ENCODE data around the gene GRAPL.
"Not testable (repeated sequence)": the region's sequence is repeated elsewhere in the genome, so short reads cannot be mapped to it uniquely, and the experiment has no call there.

GRAPL gene

GRCh38 chr17:19136605-19137004, 9.2 kb downstream of the GRAPL start:
- DNase-seq (ENCODE audit: low read depth in 2 of 2): not testable (repeated sequence)

GRCh38 chr17:19137959-19138358, 10.6 kb downstream of the GRAPL start:
- DNase-seq (ENCODE audit: low read depth in 2 of 2): not testable (repeated sequence)

DNA sequence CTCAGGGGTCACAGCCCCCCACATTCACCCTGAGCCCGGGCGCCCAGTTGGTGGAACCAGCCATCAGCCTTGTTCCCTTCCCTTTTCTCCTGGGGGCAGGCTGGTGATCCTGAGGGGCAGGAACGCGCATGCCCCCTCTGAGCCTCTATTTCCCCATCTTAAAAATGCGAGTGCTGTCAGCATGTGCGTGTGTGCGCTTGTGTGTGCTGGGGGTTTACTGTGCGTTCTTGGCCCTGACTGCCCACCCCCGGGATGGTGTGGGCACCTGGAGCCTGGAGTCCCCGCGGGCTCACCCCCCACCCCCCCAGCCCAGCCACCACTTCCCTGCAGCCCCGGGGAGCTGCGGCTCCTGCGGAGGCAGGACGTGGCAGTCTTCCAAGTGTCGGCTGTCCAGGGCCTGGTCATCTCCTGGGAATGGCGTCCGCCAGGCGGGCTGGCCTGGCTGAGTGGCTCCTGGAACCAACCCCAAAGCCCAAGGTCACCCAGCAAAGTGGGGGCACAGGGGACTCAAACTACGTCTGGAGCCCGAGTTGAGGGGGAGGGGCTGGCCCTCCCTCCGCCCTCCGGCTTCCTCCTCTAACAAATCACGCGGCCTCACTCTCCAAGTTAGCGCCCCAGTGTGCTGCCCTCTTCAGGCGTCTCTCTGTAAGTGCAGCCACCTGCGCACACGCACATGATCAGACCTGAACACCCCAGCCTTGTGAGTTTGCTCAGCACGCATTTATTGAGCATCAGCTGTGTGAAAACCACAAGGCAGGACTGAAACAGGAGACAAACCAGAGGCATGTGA, 14.2 kb downstream of the GRAPL start:
- DNase-seq (ENCODE audit: low read depth in 2 of 2): not testable (repeated sequence)

DNA sequence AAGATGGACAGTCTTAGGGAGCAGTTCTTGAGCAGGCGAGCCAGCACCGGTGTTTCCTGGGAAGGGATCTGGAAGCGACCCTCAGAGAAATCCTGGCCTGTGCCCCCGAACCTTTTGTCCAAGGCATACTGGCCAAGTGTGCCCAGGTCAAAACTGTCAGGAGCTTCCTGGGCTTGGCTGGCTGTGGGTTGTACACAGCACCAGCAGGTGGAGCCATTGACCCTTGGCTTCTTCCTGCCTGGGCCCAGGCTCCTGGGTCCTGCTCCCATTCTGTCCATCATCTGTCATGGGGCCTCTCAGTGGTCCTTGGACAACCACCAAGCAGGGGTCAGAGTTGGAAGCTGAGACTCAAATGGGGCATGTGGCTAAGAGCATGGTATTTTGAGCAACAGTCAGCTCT, 15.0 kb downstream of the GRAPL start:
- peak in 1 of 2 donors; percentile 10 for DNase-seq (ENCODE audit: low read depth in 2 of 2)

- not testable (repeated sequence) for DNase-seq (ENCODE audit: low read depth in 2 of 2)
Measured at GRCh38 chr17:19143097-19143777, 15.8 kb downstream of the GRAPL start.

DNA sequence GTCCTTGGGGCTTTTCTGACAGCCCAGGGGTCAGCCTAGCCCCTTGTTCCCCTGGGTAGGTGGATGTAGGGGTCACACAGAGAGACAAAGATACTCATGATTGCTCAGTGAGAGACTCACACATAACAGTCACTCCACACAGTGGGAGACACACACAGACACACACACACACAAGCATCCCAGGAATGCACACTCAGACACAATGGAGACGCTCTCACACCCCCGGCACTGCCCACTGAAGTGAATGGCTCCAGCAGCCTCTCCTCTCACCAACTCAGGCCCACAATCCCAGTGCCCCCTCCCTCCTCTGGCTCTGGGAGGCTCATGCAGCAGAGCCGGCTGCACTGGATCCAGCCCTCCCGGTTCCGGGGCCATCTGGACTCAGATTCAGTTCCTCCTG, 17.0 kb downstream of the GRAPL start:
- DNase-seq (ENCODE audit: low read depth in 2 of 2): not testable (repeated sequence)

- DNase-seq (ENCODE audit: low read depth in 2 of 2): not testable (repeated sequence)
Measured at GRCh38 chr17:19145471-19145870, 18.1 kb downstream of the GRAPL start.

DNA sequence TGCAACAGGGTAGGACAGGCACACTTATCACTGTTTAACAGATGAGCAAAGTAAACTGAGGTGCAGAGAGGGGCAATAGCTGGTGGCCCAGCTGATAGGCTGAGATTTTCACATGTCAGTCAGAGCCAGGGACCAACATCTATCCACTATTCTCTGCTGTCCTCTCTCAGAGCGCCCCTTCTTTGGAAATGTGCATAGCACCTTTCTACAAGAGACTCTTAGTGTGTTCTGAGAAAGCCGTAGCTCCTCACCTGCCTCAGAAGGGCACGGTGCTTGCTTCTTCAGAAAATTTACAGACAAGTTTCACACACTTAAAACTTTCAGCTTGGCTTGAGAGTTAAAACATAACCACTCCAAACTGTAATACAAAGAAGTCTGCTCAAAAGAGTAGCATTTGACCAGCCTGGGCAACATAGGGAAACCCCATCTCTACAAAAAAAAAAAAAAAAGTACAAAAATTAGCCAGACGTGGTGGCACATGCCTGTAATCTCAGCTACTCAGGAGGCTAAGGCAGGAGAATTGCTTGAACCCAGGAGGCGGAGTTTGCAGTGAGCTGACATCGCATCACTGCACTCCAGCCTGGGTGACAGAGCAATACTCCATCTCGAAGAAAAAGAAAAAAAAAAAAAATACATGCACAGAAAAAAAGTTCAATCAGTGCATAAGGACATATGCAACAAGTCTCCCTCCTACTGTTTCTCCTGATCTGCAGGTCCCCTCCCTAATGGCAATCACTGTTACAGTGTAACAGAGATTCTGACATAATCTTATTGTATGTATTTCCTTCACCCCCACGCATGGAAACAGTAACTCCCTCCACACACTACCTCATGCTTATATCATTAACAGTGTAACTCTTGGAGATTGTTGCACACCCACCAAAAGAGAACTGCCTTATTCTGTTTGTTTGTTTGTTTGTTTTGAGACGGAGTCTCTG, 23.6 kb downstream of the GRAPL start:
- not testable (repeated sequence) for DNase-seq (ENCODE audit: low read depth in 2 of 2)

GRCh38 chr17:19157628-19158027, 30.2 kb downstream of the GRAPL start:
- not testable (repeated sequence) for DNase-seq (ENCODE audit: low read depth in 2 of 2)

DNA sequence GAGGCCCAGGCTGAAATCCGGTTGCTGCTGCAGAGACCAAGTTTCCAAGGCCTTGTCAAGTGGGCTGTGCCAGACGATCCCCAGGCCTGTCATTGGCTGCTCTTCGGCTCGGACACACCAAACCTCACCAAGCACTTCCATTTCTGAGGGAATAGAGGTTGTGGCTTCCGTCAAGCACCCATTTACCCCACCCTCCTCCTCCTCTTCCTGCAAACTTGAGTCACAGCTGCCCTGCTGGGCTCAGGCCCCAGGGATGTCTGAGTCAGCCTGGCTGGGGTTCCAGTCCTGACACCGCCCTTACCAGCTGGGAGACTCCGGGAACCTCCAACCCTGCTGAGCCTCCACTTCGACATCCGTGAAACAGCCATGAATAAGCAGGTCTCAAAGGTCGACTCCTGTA, 31.1 kb downstream of the GRAPL start:
- not testable (repeated sequence) for DNase-seq (ENCODE audit: low read depth in 2 of 2)

- DNase-seq (ENCODE audit: low read depth in 2 of 2): not testable (repeated sequence)
Measured at GRCh38 chr17:19158938-19159337, 31.5 kb downstream of the GRAPL start.

GRCh38 chr17:19161308-19162107, 34.1 kb downstream of the GRAPL start:
- not testable (repeated sequence) for DNase-seq (ENCODE audit: low read depth in 2 of 2)

- not testable (repeated sequence) for DNase-seq (ENCODE audit: low read depth in 2 of 2)
Measured at GRCh38 chr17:19162384-19163216, 35.2 kb downstream of the GRAPL start.

- DNase-seq (ENCODE audit: low read depth in 2 of 2): not testable (repeated sequence)
Measured at GRCh38 chr17:19174422-19174821, 47.0 kb downstream of the GRAPL start.

GRCh38 chr17:19175410-19175809, 48.0 kb downstream of the GRAPL start:
- DNase-seq (ENCODE audit: low read depth in 2 of 2): not testable (repeated sequence)

- DNase-seq (ENCODE audit: low read depth in 2 of 2): not testable (repeated sequence)
Measured at GRCh38 chr17:19181040-19181875, 53.9 kb downstream of the GRAPL start.

DNA sequence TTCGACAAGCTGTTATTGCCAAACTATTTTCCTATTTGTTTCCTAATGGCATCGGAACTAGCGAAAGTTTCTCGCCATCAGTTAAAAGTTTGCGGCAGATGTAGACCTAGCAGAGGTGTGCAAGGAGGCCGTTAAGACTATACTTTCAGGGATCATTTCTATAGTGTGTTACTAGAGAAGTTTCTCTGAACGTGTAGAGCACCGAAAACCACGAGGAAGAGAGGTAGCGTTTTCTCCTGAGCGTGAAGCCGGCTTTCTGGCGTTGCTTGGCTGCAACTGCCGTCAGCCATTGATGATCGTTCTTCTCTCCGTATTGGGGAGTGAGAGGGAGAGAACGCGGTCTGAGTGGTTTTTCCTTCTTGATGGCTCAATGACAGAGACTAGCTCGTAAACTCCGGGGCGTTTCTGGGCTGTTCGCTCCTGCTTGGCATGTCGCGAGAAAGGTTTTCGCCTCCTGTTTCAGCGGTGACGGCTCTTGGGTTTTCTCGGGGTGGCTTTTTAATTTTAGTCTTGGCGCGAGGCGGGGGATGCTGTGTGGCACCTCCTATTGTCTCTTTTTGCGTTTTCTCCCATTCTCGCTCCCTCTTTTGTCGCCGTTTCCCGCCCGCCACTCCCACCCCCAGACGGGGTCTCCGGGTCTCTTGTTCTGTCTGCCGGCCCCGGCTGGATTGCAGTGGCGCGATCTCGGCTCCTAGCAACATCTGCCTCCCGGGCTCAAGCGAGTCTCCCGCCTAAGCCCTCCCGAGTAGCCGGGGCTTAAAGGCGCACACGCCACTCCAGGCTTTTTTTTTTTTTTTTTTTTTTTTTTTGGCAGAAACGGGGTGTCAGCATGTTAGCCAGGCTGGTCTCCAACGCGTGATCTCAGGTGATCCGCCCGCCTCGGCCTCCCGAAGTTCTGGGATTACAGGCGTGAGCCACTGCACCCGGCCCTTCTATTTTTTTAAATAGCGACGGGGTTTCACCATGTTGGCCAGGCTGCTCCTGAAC, 60.8 kb downstream of the GRAPL start:
- DNase-seq (ENCODE audit: low read depth in 2 of 2): not testable (repeated sequence)

All from stimulated activated CD4-positive, alpha-beta T cell treated with anti-CD3 and anti-CD28 coated beads, Interleukin-15, amount 100 ng/mL, for 48 hours (primary cell).